Right cardiac atrium (tissue), 5 donors: ENCODE results near the gene TMEM145. TPM values are rescaled to one million over a fixed set of nuclear protein-coding genes. Genes with fewer than 3 reads are reported as not detected.

Source experiments
- ATAC-seq, 2 donors: fragments of 200-7000 bp; cut with Tn5 transposase; one replicate each; pipeline versions ENCODE4 v1.8.0 to v1.9.1; 2020; ENCODE audit warnings: moderate library complexity in 2 of 2, mild to moderate bottlenecking in 1 of 2
- DNase-seq, 3 donors: peaks; one replicate each; pipeline ENCODE4 v3.0.0-alpha.2; 2020
- H3K27ac ChIP-seq: one replicate; pipeline ENCODE4 v1.5.1; 2013; ENCODE audit warnings: mild to moderate bottlenecking, low read length, control low read depth, moderate library complexity
- H3K27me3 ChIP-seq: one replicate; pipeline ENCODE4 v1.6.1; 2013; ENCODE audit not compliant: control insufficient read depth, insufficient read depth
- H3K4me1 ChIP-seq: one replicate; pipeline ENCODE4 v1.6.1; 2013; ENCODE audit warnings: low read length; ENCODE audit not compliant: control insufficient read depth, insufficient read depth
- H3K4me3 ChIP-seq: one replicate; pipeline ENCODE4 v1.5.1; 2013; ENCODE audit warnings: low read length, control low read depth
- H3K9me3 ChIP-seq: one replicate; pipeline ENCODE4 v1.6.1; 2013; ENCODE audit warnings: low read length; ENCODE audit not compliant: control insufficient read depth
- WGBS: extraction: QIAGEN DNeasy Blood & Tissue Kit; methylation state at CpG from one replicate; pipeline ENCODE4 v1.1.7; 2013; 5-methylcytosine and 5-hydroxymethylcytosine counted together
- intact Hi-C, 4 donors: fragments of 100-400 bp; cut with DNase I; formaldehyde crosslinking; loops; one replicate each; pipeline versions ENCODE4 v1.11.0 to v1.14.0; 2022 to 2023
- polyA plus RNA-seq: library from polyadenylated mRNA; stranded (reverse); fragments of 200-250 nt; gene quantifications from one replicate; pipeline ENCODE4 v1.2.3, GENCODE V29; 2013
- total RNA-seq, 4 donors: library from RNA; stranded (reverse); fragmentation: NEBNext Ultra II Directional; extraction: Animal tissue kit (Norgen Biotek cat#: 25700); gene quantifications; one replicate each; pipeline ENCODE4 v1.2.1, GENCODE V29; 2021
- donor health status: healthy with polysubstance abuse.
- donor health status: DM: no; HTN: yes; CAD: no.
- donor health status: DM: no; HTN: no; CAD: no.
- donor health status: DM: no; HTN: yes; CAD: no; lungs with severe emphysema.
- donor health status: DM: yes; HTN: yes; CAD: no.

The TMEM145 gene
- total and polyA plus RNA-seq, 5 donors, result 0.41 to 1.6 (median 1.0) TPM

DNA sequence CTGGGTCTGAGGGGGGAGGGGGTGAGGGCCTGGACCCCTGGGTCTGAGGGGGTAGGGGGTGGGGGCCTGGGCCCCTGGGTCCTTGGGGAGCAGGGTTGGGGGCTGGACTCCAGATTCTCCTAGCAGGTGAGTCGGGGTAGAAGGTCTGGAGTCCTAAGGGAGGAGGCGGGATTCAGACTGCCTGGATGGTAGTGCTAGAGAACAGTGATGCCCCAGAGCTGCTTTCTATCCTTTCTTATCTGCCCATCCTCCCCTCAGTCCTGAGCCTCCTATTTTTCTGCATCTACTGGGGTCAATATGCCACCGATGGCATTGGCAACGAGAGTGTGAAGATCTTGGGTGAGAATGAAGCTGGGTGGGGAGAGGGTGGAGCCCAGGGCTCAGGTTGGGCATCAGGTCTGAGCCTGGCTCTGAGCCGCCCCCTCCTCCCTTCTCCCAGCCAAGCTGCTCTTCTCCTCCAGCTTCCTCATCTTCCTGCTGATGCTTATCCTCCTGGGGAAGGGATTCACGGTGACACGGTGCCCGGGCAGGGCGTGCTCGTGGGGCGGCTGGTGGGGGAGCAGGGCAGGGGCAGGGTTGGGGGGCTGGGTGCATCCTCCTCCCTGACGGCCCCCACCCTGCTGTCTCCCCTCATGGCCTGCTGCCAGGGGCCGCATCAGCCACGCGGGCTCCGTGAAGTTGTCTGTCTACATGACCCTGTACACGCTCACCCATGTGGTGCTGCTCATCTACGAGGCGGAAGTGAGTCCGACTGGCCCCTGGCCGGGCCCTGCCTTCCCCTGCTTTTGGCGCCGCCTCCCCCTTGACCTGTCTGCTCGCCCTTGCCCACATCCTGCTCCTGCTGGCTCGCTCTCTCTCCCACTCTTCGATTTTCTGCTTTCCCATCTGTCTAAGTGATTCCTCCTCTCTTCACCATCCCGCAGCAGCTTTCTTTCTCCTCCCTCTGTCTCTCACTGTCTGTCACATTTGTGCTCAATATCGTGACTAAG is 3.4 kb downstream of the TMEM145 start:
- Histone ChIP-seq H3K27me3 (no peaks in the 10 kb centered on the region), H3K4me1 (peaks cover 2% of the 10 kb centered on the region), H3K27ac (no peak overlapping the region), H3K9me3 (no peaks in the 10 kb centered on the region), H3K4me3 (no peak overlapping the region)
- ATAC-seq, result peak in 1 of 2 donors; percentile 17
- WGBS, result 31% methylated on average over 28 of the region's 28 CpGs
- intact Hi-C loops, result no loop called here
- DNase-seq, result peak in 2 of 3 donors; percentile 67 to 70

- H3K4me1 ChIP-seq, result peaks cover 2% of the 10 kb centered on the region
- DNase-seq (peak in 1 of 3 donors; percentile 28), ATAC-seq (no peak)
- no peaks in the 10 kb centered on the region for H3K9me3 ChIP-seq
- no peaks in the 10 kb centered on the region for H3K27me3 ChIP-seq
- WGBS, result 83% methylated on average over 13 of the region's 13 CpGs
- no peak overlapping the region for H3K27ac ChIP-seq
- intact Hi-C loops, result no loop called here
- H3K4me3 ChIP-seq, result no peak overlapping the region
These were observed 4.4 kb downstream of the TMEM145 start for GRCh38 chr19:42317535-42317934.

- Histone ChIP-seq H3K4me1 (no peaks in the 10 kb centered on the region), H3K9me3 (no peaks in the 10 kb centered on the region), H3K27ac (no peak overlapping the region), H3K4me3 (no peak overlapping the region), H3K27me3 (no peaks in the 10 kb centered on the region)
- peak in 1 of 3 donors; percentile 35 for DNase-seq
- intact Hi-C loops, result no loop called here
- no peak for ATAC-seq
- WGBS, result 62% methylated on average over 9 of the region's 9 CpGs
These were observed 9.2 kb downstream of the TMEM145 start for GRCh38 chr19:42322305-42322704.

DNA sequence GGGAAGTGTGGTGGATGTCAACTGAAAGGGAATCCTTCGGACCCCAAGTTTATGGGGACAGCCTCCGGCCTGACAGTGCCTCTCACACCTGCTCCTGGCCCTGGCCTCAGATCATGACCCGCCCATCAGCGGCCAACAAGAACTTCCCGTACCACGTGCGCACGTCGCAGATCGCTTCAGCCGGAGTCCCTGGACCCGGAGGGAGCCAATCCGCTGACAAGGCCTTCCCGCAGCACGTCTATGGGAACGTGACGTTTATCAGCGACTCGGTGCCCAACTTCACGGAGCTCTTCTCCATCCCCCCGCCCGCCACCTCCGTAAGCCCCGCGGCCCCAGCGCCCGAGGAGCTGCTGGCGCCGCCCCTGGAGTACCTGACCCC is 10.4 kb downstream of the TMEM145 start:
- H3K27ac ChIP-seq, result no peak overlapping the region
- no peaks in the 10 kb centered on the region for H3K9me3 ChIP-seq
- peak in 1 of 3 donors; percentile 45 for DNase-seq
- H3K27me3 ChIP-seq, result no peaks in the 10 kb centered on the region
- no peak overlapping the region for H3K4me3 ChIP-seq
- 14% methylated on average over 29 of the region's 29 CpGs for WGBS
- no peaks in the 10 kb centered on the region for H3K4me1 ChIP-seq
- no peak for ATAC-seq
- intact Hi-C loops, result no loop called here

DNA sequence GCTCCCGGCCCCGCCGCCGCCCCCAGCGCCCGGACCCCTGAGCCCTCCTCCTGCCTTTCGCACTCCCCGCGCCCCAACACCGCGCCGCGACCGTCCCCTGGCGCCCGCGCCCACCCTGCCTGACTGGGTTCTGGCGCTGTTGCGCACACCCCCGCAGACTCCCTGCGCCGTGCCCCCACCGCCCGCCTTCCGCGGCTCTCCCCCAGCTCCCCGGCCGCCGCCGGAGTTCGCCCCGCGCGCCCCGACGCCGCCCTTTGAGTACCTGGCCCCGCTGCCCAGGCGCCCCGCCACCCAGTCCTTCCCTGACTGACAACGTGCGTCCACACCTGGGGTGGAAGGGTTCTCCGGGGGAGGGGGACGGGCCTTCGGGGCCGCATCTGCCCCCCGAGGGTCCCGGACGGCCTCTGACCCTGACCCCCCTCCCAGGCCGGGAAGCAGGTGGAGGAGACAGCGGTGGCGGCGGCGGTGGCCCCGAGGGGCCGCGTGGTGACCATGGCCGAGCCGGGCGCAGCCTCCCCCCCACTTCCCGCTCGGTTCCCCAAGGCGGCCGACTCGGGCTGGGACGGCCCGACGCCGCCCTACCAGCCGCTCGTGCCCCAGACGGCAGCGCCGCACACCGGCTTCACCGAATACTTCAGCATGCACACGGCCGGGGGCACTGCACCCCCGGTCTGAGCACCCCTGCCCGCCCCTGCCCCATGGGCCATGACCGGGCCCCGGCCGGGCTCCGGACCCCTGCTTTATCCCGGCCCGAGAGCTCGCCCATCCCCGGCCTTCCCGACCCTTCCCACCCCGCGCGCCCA is 10.9 kb downstream of the TMEM145 start:
- ATAC-seq (no peak), DNase-seq (peak in 2 of 3 donors; percentile 61 to 66)
- H3K4me1 ChIP-seq, result no peaks in the 10 kb centered on the region
- peak overlapping the region; percentile 11 for H3K4me3 ChIP-seq
- intact Hi-C loops, result loop anchor here in 1 of 4 donors (2.0 kb wide), 1 partner anchor 191 kb away; the partner anchor contains the start of gene POU2F2
- WGBS, result 3% methylated on average over 92 of the region's 92 CpGs
- no peak overlapping the region for H3K27ac ChIP-seq
- no peaks in the 10 kb centered on the region for H3K9me3 ChIP-seq
- H3K27me3 ChIP-seq, result no peaks in the 10 kb centered on the region

DNA sequence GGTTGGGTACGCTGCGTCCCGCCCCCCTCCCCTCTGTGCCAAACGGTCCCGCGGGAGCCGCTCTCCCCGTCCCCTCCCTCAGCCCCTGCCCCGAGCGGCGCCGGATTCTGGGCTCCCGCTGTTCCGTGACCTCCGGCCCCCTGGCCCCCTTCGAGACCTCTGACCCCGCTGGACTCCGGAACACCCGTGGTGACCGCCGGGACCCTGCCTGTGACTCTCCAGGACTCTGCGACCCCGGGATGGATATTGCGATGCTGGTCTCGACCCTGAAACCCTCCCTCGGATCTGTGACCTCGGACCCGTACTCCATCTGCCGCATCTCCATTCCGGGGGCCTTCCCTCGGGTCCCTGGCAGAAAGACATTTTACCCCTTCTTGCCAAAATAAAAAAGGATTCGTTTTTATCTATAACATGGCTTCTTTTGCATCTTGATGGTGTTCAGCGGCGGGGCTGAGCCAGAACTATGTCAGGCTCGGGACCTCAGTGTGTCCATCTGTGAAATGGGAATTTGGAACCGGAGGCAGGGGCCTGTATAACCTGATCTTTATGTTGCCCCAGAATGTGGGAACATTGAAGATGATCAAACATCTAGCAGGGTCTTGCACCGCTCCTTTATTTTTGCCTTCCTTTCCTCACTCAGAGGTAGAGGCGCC is 11.7 kb downstream of the TMEM145 start:
- intact Hi-C loops, result loop anchor here in 2 of 4 donors (2.0 to 5.0 kb wide), 2 partner anchors 192 kb away; partner anchors contain the start of gene POU2F2 (in 2 of the 2)
- H3K27ac ChIP-seq, result no peak overlapping the region
- ATAC-seq (no peak), DNase-seq (peak in 1 of 3 donors; percentile 65)
- 2% methylated on average over 38 of the region's 38 CpGs for WGBS
- peak overlapping the region; percentile 11 for H3K4me3 ChIP-seq
- H3K9me3 ChIP-seq, result no peaks in the 10 kb centered on the region
- H3K27me3 ChIP-seq, result no peaks in the 10 kb centered on the region
- H3K4me1 ChIP-seq, result no peaks in the 10 kb centered on the region

DNA sequence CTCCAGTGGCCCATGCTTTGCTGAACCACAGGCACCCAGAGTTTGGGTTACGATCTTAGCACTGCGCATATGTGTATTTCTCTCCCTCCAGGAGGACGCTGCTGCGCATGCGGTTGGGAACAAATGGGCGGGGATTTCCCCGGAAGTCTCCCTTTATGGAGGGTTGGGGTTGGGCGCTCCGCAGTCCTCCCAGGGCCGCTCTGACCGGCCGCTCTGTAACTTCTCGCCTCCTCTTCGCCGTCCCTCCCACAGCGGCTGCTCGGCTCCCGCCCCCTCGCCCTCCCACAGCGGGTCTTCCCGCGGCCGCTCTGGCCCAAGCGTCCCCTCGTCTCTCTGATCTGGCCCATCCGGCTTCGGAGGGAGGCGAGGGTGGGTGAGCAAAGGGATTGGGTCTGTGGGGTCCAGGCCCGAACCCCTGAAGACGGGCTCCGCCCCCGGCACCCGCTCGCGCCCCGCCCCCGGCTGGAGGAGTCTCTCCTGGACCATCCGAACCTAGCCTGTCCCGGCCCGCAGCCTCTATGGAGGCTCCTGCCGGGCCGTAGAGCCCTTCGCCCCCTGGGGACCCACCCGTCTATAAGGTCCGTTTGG is 12.3 kb downstream of the TMEM145 start, which contains the start of gene MEGF8:
Gene MEGF8 (plus strand): TSS at position 328 of the 588 bp plus-strand sequence. CDS start 609 bp downstream, outside the sequence.
- intact Hi-C loops, result loop anchor here in 2 of 4 donors (2.0 to 5.0 kb wide), 2 partner anchors 193 kb away; partner anchors contain the start of gene POU2F2 (in 2 of the 2)
- H3K4me3 ChIP-seq, result peak within 1 kb of the TSS; percentile 61
- no peaks in the 10 kb centered on the region for H3K4me1 ChIP-seq
- ATAC-seq (peak; percentile 98), DNase-seq (peak; percentile 99)
- H3K27ac ChIP-seq, result peak within 1 kb of the TSS; percentile 23
- WGBS, result under 1% methylated on average over 45 of the region's 45 CpGs
- no peaks in the 10 kb centered on the region for H3K27me3 ChIP-seq
- no peaks in the 10 kb centered on the region for H3K9me3 ChIP-seq

- H3K27ac ChIP-seq, result peak overlapping the region; percentile 23
- WGBS, result 4% methylated on average over 37 of the region's 37 CpGs
- peak in 2 of 3 donors; percentile 60 to 74 for DNase-seq
- H3K9me3 ChIP-seq, result no peaks in the 10 kb centered on the region
- no peaks in the 10 kb centered on the region for H3K27me3 ChIP-seq
- ATAC-seq, result peak; percentile 3 to 14
- peak overlapping the region; percentile 61 for H3K4me3 ChIP-seq
- intact Hi-C loops, result loop anchor here in 2 of 4 donors (2.0 to 5.0 kb wide), 2 partner anchors 193 to 194 kb away; partner anchors contain the start of gene POU2F2 (in 2 of the 2)
- no peaks in the 10 kb centered on the region for H3K4me1 ChIP-seq
These were observed 13.0 kb downstream of the TMEM145 start for GRCh38 chr19:42325896-42326771.

DNA sequence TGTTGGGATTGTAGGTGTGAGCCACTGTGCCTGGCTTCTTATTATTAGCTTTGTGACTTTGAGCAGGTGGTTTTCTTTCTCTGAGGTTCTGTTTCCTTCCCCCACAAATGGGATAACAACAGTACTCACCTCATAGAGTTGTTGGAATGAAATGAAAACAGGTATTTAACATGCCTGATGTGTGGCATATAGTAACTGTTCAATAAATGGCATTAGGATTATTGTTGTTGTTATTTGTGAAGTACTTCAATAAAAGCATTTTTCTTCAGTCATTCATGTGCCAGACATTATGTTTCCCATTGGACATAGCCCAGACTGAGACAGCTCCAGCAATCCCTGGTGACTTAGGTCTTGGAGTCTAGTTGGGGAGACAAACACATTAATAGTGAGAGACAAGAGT is 13.9 kb downstream of the TMEM145 start:
- ATAC-seq, result no peak

More for the DNA sequence above, 13.9 kb downstream of the TMEM145 start:
- no peaks in the 10 kb centered on the region for H3K9me3 ChIP-seq
- H3K4me1 ChIP-seq, result no peaks in the 10 kb centered on the region
- intact Hi-C loops, result loop anchor here in 1 of 4 donors (5.0 kb wide), 1 partner anchor 195 kb away; the partner anchor contains the start of gene POU2F2
- no peak overlapping the region for H3K4me3 ChIP-seq
- H3K27ac ChIP-seq, result no peak overlapping the region
- H3K27me3 ChIP-seq, result no peaks in the 10 kb centered on the region
- peak in 1 of 3 donors; percentile 1 for DNase-seq
